GM18502 (cell line): ENCODE measurements around the gene ANKIB1.
"Not testable (repeated sequence)": the region's sequence is repeated elsewhere in the genome, so short reads cannot be mapped to it uniquely, and the experiment has no call there.

Experiments used
- ATAC-seq: cut with Tn5 transposase; IDR thresholded peaks from one replicate; pipeline ENCODE4 v1.9.1; 2021; ENCODE audit warnings: mild to moderate bottlenecking; ENCODE audit not compliant: unreplicated experiment, poor library complexity

ANKIB1 gene, protein sequence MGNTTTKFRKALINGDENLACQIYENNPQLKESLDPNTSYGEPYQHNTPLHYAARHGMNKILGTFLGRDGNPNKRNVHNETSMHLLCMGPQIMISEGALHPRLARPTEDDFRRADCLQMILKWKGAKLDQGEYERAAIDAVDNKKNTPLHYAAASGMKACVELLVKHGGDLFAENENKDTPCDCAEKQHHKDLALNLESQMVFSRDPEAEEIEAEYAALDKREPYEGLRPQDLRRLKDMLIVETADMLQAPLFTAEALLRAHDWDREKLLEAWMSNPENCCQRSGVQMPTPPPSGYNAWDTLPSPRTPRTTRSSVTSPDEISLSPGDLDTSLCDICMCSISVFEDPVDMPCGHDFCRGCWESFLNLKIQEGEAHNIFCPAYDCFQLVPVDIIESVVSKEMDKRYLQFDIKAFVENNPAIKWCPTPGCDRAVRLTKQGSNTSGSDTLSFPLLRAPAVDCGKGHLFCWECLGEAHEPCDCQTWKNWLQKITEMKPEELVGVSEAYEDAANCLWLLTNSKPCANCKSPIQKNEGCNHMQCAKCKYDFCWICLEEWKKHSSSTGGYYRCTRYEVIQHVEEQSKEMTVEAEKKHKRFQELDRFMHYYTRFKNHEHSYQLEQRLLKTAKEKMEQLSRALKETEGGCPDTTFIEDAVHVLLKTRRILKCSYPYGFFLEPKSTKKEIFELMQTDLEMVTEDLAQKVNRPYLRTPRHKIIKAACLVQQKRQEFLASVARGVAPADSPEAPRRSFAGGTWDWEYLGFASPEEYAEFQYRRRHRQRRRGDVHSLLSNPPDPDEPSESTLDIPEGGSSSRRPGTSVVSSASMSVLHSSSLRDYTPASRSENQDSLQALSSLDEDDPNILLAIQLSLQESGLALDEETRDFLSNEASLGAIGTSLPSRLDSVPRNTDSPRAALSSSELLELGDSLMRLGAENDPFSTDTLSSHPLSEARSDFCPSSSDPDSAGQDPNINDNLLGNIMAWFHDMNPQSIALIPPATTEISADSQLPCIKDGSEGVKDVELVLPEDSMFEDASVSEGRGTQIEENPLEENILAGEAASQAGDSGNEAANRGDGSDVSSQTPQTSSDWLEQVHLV

DNA sequence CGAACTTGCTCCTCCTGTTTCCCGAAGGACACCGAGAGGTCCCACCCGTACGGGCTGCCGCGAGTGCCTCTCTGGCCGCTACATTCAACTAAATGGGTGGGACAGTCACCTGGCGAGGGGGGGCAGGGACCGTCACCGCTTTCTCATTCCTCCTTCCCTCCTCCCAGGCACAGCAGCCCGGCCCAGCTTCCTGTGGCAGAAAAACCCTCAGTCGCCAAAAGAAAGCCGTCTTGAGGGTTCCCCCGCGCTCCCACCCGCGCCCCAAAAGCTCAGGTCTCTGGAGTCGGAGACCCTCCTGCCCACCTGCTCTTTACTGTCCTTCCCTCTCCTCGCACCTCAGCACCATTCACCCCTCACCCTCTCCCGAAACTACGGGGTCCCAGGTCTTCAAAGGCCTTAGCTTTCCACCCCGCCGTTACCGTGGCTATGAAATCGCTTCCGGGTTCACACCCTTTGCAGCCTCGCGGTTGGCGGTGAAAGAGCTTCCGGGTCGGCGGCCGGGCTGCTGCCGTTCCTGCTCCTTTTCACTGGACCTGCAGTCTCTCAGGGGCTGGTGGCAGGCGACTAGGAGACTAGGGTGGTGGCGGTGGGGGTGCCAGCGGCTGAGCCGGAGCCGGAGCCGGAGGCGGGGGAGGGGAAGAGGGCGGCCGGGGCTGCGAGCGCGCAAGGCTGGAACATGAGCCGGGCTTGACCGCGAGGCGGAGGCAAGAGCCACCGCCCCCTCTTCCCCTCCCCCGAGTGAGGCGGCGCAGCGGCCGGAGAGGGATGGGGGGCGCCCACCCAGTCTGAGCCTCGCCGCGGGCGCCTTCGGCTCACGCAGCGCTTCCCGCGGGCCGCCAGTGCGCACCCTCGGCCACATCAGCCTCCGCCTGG lies at the start of gene ANKIB1, which contains the start of gene KRIT1:
Gene ANKIB1 (plus strand): TSS at position 488 of the 873 bp plus-strand sequence. CDS start 49,005 bp downstream, outside the sequence.
Gene KRIT1 (minus strand): TSS at position 428 of the 873 bp plus-strand sequence. CDS start 3,779 bp downstream, outside the sequence.
- ATAC-seq = peak; percentile 80

DNA sequence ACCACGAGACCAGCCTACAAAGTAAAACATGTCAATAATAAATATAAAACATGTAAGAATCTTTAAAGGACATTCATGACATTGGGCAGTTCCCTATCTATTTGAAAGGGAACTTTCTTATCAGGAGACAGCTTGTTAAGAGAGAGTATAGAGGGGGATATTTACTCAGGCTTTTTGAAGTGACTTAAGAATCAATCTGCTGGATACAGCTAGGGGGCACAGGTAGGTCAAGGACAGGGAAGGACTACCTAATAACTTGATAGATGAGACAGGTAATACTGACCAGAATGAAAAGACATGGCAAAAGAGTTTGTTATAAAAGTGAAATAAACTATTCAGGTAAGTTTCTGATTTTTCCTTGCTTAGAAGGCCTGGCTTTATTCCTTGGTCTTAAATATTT lies 45.0 kb upstream of the ANKIB1 start:
- no peak for ATAC-seq

DNA sequence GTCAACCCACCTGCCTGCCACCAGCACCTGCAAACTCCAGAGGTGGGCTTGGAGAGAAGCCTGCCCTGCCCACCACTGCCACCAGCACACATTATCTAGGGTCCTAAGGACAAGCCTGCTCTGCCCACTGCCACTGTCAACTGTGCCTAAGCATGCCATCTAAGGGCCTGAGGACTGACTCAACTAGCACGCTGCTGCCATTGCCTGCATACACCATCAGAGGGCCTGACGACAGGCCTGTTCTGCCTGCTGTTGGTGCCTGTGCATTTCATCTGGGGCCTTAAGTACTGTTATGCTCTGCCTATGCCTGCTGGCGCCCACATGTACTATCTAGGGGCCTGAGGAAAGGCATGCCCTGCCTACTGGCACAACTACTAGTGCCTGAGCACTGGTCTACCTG lies 39.8 kb upstream of the ANKIB1 start:
- no peak for ATAC-seq

DNA sequence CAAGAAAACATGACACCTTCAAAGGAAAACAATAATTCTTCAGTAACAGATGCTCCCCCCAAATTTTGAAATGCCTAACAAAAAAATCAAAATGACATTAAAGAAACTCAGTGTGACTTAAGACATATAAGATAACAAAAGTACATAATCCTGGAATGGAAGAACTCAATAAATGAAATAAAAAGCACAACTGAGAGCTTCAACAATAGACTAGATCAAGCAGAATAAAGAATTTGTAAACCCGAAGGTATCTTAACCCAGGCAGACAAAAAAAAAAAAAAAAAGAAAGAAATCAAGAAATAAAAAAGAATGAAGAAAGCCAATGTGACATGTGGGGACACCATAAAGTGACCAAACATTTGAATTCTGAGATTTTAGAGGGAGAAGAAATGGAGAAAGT lies 39.1 kb upstream of the ANKIB1 start:
- ATAC-seq = no peak

DNA sequence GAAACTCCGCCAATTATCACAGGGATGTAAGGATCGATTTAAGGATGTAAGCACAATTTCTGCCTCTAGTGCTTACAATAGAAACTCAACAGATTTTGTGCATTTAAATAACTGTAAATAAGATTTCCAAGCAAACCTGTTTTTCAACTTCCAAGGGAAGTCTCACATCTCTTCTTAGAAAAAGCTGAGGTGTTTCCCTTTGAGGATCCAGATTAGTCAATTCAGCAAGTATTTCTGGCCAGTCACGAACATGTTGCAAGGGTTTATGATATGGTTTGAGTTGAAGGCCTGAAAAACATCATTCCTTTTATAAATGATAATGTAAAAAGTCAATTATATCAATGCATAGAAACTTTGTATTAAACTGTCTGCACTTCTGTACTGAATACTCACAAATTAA lies 24.0 kb upstream of the ANKIB1 start:
- no peak for ATAC-seq

DNA sequence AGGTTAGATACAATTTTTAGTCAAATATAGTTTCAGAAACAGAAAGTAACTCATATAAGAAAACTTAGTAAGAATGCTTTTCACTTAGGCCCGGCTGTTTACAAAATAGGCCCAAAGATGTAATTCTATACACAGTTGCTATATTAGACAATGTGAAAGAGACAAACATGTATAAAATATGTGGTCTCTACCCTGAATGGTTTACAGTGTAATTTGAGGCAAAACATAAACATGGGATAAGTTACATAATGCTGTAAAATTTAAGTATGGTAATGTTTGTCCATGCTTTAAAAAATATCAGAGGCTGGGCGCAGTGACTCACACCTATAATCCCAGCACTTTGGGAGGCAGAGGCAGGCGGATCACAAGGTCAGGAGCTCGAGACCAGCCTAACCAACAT lies 18.8 kb upstream of the ANKIB1 start:
- no peak for ATAC-seq

DNA sequence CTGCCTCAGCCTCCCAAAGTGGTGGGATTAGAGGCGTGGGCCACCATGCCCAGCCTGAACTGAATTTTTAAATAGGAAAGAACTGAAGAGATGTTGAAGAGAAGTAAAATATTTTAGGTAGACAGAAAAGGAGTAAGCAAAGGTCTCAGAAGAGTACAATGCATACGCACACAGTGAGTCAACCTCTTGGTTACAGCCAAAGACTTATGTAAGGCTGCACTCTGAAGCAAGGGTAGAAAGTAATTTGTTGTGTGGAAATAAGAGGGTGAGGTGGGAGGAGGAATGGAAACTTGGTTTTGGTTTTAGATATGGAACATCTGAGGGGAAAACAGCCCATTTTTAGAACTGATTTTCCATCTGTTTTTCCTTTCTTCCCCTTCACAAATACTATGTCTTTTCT lies 17.7 kb upstream of the ANKIB1 start:
- ATAC-seq = no peak

DNA sequence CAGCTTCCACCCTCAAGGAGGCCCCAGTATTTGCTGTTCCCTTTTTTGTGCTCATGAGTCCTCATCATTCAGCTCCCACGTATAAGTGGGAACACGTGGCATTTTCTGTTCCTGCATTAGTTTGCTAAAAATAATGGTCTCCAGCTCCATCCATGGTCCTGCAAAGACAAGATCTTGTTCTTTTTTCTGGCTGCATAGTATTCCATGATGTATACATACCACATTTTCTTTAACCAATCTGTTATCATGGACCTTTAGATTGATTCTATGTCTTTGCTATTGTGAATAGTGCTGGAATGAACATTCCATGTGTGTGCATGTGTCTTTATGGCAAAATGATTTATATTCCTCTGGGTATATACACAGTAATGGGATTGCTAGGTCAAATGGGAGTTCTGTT lies 17.0 kb upstream of the ANKIB1 start:
- ATAC-seq = no peak

DNA sequence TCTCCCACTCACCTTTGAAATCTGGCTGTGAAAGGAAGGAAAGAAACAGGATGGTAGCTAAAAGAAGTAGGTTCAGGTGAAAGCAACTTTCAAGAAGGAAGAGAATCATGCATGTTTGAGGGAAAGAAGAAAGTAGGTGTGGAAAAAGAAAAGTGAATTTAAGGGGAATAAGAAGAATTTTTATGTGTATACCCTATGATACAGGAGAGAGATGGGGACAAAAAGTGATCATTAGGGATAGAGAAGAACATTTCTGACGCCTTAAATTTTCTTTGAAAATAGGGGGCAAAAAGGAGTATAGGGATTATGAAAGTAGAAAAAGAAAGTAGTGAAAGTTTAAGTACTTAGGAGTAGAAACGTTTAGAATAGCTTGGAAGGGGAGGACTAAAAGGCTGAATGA lies 15.2 kb upstream of the ANKIB1 start:
- no peak for ATAC-seq

DNA sequence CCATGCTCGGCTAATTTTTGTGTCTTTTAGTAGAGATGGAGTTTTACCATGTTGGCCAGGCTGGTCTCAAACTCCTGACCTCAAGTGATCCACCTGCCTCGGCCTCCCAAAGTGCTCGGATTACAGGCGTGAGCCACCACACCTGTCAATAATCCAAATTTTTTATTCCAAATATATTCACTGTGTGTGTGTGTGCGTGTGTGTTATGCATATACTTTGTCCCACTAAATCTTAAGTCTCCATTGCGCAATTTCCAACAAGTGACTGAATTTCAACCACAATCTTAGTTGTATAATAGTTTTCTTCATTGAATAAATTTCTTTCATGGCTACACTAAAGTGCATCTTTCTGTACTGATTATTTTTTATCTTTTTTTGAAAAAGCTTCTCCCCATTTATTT lies 2.8 kb upstream of the ANKIB1 start:
- no peak for ATAC-seq

DNA sequence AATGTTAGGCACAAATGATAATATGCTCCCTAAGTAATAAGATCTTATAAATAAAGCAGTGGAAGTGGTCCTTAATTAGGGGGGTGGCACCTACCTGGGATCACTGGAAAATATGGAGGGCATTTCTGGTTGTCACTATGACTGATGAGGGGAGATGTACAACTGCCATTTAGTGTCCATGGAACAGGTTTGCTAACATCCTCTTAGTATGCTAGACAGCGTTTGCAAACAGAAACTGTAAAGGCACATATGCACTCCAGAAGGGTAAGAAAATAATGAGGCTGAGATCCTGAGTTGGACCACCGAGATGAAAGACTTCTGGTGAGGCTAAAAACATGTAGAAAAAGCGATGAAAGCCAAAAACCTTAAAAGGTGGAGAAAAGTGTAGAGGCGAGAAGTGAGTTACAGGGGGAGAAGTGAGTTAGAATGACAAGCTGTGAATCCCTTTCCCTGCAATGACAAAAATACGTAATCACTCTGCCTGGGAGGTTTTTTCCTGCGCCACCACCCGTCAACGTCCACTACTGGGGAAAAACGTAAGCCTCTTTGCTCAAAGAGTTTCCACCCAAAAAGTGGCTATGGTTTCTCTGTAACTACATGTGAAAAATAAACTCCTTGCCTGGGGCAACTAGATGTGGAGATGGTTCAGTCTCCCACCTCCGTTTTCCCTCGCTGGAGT lies 827 bp upstream of the ANKIB1 start:
- ATAC-seq = peak; percentile 2

DNA sequence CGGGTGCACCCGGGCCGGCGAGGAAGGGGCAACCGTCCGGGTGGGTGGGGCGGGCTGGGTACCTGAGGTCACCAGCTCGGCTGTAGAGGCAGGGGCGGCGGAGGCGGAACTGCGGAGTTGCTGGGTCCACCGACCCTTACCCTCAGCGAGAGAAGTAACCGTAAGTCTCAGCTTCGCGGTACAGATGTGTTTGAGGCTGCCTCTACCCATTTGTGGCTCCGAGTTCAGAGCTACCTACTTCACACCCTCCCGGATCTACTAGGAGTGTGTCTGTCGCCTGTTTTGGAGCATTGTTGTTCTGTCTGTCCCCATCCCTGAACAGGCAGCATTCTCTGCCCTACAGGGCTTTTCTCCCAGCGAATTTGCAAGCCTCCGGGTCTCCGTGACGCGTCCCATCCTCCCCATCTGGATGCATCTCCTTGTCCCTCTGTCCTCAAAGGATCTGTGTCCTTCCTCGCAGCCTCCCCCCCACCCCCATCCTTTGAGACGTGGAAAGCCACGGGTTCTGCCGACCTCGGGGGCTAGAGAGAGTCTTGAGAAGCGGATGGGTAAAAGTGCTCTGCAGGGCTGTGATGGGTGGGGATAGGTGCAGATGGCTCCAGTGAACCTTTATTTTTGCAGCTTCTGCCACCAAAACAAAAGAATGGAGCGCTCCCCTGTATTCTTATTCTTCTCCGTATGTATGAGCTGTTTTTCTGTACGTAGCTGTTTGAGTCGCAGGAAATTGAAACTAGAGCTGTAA lies 757 bp downstream of the ANKIB1 start:
- peak; percentile 36 for ATAC-seq

DNA sequence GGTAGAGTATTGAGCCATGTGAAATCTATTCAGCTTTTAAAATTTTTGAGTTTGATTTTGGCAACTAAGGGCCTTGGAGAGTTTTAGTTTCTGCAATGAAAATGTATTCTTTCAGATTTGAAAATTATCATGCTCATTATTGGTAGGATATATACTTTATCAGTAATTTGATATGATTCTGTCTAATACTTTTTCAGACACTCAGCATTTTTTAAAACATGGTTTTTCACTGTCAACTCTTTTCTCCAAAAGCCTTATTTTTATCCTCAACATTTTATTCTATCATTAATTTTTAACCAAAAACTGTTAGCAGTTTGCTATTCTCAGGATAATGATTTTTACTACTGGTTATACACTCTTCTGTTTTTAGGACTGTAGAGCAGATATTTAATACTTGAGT lies 4.8 kb downstream of the ANKIB1 start:
- ATAC-seq = no peak

DNA sequence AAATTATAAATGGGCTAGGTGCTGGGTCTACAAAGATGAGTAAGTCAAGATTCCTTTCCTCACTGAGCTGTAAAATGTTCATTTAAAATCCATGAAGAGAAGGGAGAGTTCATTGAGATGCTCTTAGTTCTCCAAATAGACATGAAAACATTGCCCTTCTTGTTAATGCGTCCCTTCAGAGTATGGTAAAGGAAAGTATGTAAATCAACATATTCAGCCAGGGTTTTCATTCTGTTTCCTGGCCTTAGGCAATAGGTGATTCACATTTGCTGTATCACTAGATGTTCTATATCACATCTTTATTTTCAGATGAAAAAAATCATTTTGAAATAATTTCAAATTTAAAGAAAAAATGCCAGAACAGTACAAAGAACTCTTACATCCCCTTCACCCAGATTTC lies 5.4 kb downstream of the ANKIB1 start:
- no peak for ATAC-seq

DNA sequence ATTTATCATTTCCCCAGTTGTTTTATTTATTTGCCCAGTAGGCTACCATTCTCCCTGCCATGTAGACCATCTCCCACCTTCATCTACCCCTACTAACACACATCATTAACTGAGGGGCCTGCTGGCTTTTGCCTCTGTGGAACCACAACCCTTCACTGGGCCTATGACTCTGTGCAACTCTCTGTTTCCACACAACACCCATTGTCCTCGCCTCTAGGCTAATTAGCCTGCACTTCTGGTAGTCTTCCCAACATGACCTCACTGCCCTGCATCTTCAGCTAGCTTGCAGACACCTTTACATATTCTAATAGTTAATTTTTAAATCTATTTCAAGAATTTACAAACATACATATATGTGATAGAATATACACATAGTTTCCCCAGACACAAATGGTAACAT lies 7.5 kb downstream of the ANKIB1 start:
- ATAC-seq = no peak

DNA sequence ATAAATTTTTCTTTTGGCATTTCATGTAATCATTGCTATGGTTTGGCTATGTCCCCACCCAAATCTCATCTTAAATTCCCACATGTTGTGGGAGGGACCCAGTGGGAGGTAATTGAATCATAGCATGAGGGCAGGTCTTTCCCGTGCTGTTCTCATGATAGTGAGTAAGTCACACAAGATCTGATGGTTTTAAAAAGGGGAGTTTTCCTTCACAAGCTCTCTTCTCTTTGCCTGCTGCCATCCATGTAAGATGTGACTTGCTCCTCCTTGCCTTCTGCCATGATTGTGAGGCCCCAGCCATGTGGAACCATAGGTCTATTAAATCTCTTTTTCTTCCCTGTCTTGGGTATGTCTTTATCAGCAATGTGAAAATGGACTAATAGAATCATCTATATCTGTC lies 9.0 kb downstream of the ANKIB1 start:
- not testable (repeated sequence) for ATAC-seq

DNA sequence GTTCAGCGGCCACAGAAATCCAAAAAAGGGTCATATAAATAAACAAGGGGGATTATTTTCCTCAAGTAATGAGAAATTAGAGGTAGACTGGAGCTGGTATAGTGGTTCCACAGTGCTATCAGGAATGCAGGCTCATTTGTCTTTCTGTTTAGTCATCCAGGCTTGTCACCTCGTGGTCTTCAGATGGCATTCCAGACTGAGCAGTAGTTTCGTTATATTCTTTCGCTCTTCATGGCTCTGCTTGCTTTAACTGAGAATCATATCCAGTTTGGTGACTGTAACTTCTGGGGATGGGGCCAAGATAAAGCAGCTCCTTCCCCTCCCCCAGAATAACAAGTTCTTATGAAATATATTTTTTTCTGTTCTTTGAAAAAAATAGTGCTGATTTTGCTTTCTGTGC lies 9.5 kb downstream of the ANKIB1 start:
- ATAC-seq = no peak

DNA sequence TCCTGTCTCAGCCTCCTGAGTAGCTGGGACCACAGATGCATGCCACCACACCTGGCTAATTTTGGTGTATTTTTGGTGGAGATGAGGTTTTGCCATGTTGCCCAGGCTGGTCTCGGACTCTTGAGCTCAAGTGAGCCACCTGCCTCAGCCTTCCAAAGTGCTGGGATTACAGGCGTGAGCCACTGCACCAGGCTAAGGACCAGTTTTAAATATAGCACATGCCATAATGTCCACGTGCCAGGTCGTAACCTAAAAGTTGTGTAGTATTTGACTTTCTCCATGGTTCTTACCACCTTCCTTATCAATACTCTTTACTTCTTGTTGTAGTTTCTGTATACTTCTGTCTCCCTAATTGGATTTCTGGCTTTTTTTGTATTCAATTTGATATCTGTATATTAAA lies 13.3 kb downstream of the ANKIB1 start:
- ATAC-seq = no peak
